Neural cell (in vitro differentiated cells): ENCODE results near the gene CAT. TPM values are rescaled to one million over a fixed set of nuclear protein-coding genes. Genes with fewer than 3 reads are reported as not detected.

Source experiments
- H2AFZ ChIP-seq: fragments of 200-600, 300-800 bp; sonication (generic), shearing (Covaris generic); 2 replicates; pipeline ENCODE4 v1.6.0; 2014; ENCODE audit warnings: low read depth, mild to moderate bottlenecking, antibody characterized with exemption, low read length, moderate library complexity
- H3F3A ChIP-seq: fragments of 200-600 bp; shearing (Covaris generic); 2 replicates; pipeline ENCODE4 v1.6.1; 2016; ENCODE audit warnings: mild to moderate bottlenecking, moderate library complexity, mixed read lengths, antibody characterized with exemption, low read length; ENCODE audit not compliant: insufficient read depth, poor library complexity, severe bottlenecking
- H3K27ac ChIP-seq: fragments of 200-600, 300-800 bp; sonication (generic), shearing (Covaris generic); 2 replicates; pipeline ENCODE4 v1.5.1; 2014; ENCODE audit warnings: mild to moderate bottlenecking, low read length, moderate library complexity
- H3K27me3 ChIP-seq: fragments of 300-800, 200-600 bp; sonication (generic), shearing (Covaris generic); 2 replicates; pipeline ENCODE4 v1.6.0; 2014; ENCODE audit warnings: mild to moderate bottlenecking, low read depth, low read length, moderate library complexity; ENCODE audit not compliant: insufficient read depth
- H3K36me3 ChIP-seq: fragments of 300-800, 200-600 bp; sonication (generic), shearing (Covaris generic); 2 replicates; pipeline ENCODE4 v1.5.1; 2014; ENCODE audit warnings: mild to moderate bottlenecking, antibody characterized with exemption, low read length, moderate library complexity; ENCODE audit not compliant: insufficient read depth
- H3K4me2 ChIP-seq: fragments of 300-800, 200-600 bp; sonication (generic), shearing (Covaris generic); 2 replicates; pipeline ENCODE4 v1.6.0; 2014; ENCODE audit warnings: mild to moderate bottlenecking, low read length
- H3K4me3 ChIP-seq: fragments of 300-800, 200-600 bp; sonication (generic), shearing (Covaris generic); 2 replicates; pipeline ENCODE4 v1.5.1; 2014; ENCODE audit warnings: mild to moderate bottlenecking, low read length, moderate library complexity
- H3K79me2 ChIP-seq: fragments of 200-600 bp; shearing (Covaris generic); replicated peaks from 2 replicates; pipeline ENCODE4 v1.6.0; 2014; ENCODE audit warnings: mild to moderate bottlenecking, low read length, moderate library complexity; ENCODE audit not compliant: insufficient read depth
- H3K9ac ChIP-seq: fragments of 300-800, 200-600 bp; sonication (generic), shearing (Covaris generic); 2 replicates; pipeline ENCODE4 v1.6.1; 2016; ENCODE audit warnings: mild to moderate bottlenecking, low read length, mixed read lengths
- H3K9me2 ChIP-seq: fragments of 200-600 bp; shearing (Covaris generic); 2 replicates; pipeline ENCODE4 v1.6.1; 2016; ENCODE audit warnings: mild to moderate bottlenecking, low read length, mixed read lengths; ENCODE audit not compliant: insufficient read depth
- H3K9me3 ChIP-seq: fragments of 200-600, 300-800 bp; sonication (generic), shearing (Covaris generic); 2 replicates; pipeline ENCODE4 v1.6.1; 2016; ENCODE audit warnings: mild to moderate bottlenecking, mixed run types, low read length, moderate library complexity, mixed read lengths
- H4K20me1 ChIP-seq: fragments of 200-600 bp; shearing (Covaris generic); 2 replicates; pipeline ENCODE4 v1.6.1; 2016; ENCODE audit warnings: mild to moderate bottlenecking, mixed run types; ENCODE audit not compliant: insufficient read depth
- CTCF ChIP-seq: fragments of 450-650 bp; IDR thresholded peaks from 2 replicates; pipeline ENCODE4 v1.5.1; 2014; ENCODE audit warnings: antibody characterized with exemption, mild to moderate bottlenecking, moderate library complexity; ENCODE audit not compliant: poor library complexity, severe bottlenecking
- EP300 ChIP-seq: fragments of 450-650 bp; conservative IDR thresholded peaks from 2 replicates; pipeline ENCODE4 v1.6.1; 2014; ENCODE audit warnings: antibody characterized with exemption, mild to moderate bottlenecking, moderate library complexity; ENCODE audit not compliant: poor library complexity, severe bottlenecking
- EZH2 ChIP-seq: fragments of 200-600, 300-800 bp; shearing (Covaris generic), sonication (generic); IDR thresholded peaks from 2 replicates; pipeline ENCODE4 v1.6.1; 2014; ENCODE audit warnings: antibody characterized with exemption, low read length, borderline replicate concordance, mild to moderate bottlenecking; ENCODE audit not compliant: insufficient read depth, poor library complexity, severe bottlenecking
- MXI1 ChIP-seq: fragments of 450-650 bp; conservative IDR thresholded peaks from 2 replicates; pipeline ENCODE4 v1.6.1; 2014; ENCODE audit warnings: antibody characterized with exemption, mild to moderate bottlenecking; ENCODE audit not compliant: poor library complexity, severe bottlenecking
- POLR2AphosphoS5 ChIP-seq: IDR thresholded peaks from 2 replicates; pipeline ENCODE4 v1.6.1; 2012
- RAD21 ChIP-seq: fragments of 450-650 bp; conservative IDR thresholded peaks from 2 replicates; pipeline ENCODE4 v1.6.1; 2014; ENCODE audit warnings: antibody characterized with exemption, mild to moderate bottlenecking, moderate library complexity
- REST ChIP-seq: IDR thresholded peaks from 2 replicates; pipeline ENCODE4 v1.6.1; 2012; ENCODE audit warnings: borderline replicate concordance
- SMC3 ChIP-seq: fragments of 450-650 bp; conservative IDR thresholded peaks from 2 replicates; pipeline ENCODE4 v1.6.1; 2014; ENCODE audit warnings: antibody characterized with exemption, mild to moderate bottlenecking, moderate library complexity; ENCODE audit not compliant: poor library complexity
- TAF1 ChIP-seq: IDR thresholded peaks from 2 replicates; pipeline ENCODE4 v1.6.1; 2012; ENCODE audit warnings: low read depth
- polyA plus RNA-seq: library from polyadenylated mRNA; depleted of rRNA; stranded (reverse); fragments of >200 nt; gene quantifications from 2 replicates; pipeline ENCODE4 v1.2.3, GENCODE V29; 2014

The CAT gene
- polyA plus RNA-seq, 1 donor from 2014 or later = 40.1 TPM

GRCh38 chr11:34483106-34483874 lies 44.6 kb downstream of the CAT start (continued):
- no peak for TF ChIP-seq EZH2

GRCh38 chr11:34487430-34487829 lies 48.7 kb downstream of the CAT start:
- no peaks in the 10 kb centered on the region for H3K36me3 ChIP-seq
- H3K9ac ChIP-seq = no peak overlapping the region
- no peaks in the 10 kb centered on the region for H4K20me1 ChIP-seq
- H3F3A ChIP-seq = no peaks in the 10 kb centered on the region
- H3K9me3 ChIP-seq = no peaks in the 10 kb centered on the region
- no peak for TF ChIP-seq REST
- TF ChIP-seq TAF1 = no peak
- TF ChIP-seq CTCF = no peak
- TF ChIP-seq MXI1 = no peak
- no peak for TF ChIP-seq RAD21
- TF ChIP-seq EZH2 = no peak
- TF ChIP-seq SMC3 = no peak
- no peak for TF ChIP-seq POLR2AphosphoS5
- TF ChIP-seq EP300 = no peak
- no peaks in the 10 kb centered on the region for H3K27me3 ChIP-seq
- H3K9me2 ChIP-seq = no peaks in the 10 kb centered on the region
- no peak overlapping the region for H3K4me2 ChIP-seq
- H3K27ac ChIP-seq = no peak overlapping the region
- no peak overlapping the region for H3K4me3 ChIP-seq
- H2AFZ ChIP-seq = no peak overlapping the region
- no peaks in the 10 kb centered on the region for H3K79me2 ChIP-seq

- no peaks in the 10 kb centered on the region for H3K9me2 ChIP-seq
- no peak overlapping the region for H3K27ac ChIP-seq
- no peaks in the 10 kb centered on the region for H3F3A ChIP-seq
- no peaks in the 10 kb centered on the region for H3K36me3 ChIP-seq
- no peaks in the 10 kb centered on the region for H4K20me1 ChIP-seq
- H3K4me3 ChIP-seq = no peak overlapping the region
- H2AFZ ChIP-seq = no peak overlapping the region
- H3K9ac ChIP-seq = no peak overlapping the region
- H3K4me2 ChIP-seq = no peak overlapping the region
- H3K79me2 ChIP-seq = no peaks in the 10 kb centered on the region
- no peaks in the 10 kb centered on the region for H3K9me3 ChIP-seq
- no peaks in the 10 kb centered on the region for H3K27me3 ChIP-seq
- TF ChIP-seq SMC3 = no peak
- TF ChIP-seq TAF1 = no peak
- TF ChIP-seq EP300 = no peak
- no peak for TF ChIP-seq EZH2
- no peak for TF ChIP-seq POLR2AphosphoS5
- no peak for TF ChIP-seq RAD21
Measured at GRCh38 chr11:34488855-34489557, 50.3 kb downstream of the CAT start.
